HG03571 (cell line): ENCODE data around the gene SEMA3C.

Experiments used
- ATAC-seq: cut with Tn5 transposase; IDR thresholded peaks from one replicate; pipeline ENCODE4 v1.9.1; 2021; ENCODE audit not compliant: unreplicated experiment

Gene SEMA3C

DNA sequence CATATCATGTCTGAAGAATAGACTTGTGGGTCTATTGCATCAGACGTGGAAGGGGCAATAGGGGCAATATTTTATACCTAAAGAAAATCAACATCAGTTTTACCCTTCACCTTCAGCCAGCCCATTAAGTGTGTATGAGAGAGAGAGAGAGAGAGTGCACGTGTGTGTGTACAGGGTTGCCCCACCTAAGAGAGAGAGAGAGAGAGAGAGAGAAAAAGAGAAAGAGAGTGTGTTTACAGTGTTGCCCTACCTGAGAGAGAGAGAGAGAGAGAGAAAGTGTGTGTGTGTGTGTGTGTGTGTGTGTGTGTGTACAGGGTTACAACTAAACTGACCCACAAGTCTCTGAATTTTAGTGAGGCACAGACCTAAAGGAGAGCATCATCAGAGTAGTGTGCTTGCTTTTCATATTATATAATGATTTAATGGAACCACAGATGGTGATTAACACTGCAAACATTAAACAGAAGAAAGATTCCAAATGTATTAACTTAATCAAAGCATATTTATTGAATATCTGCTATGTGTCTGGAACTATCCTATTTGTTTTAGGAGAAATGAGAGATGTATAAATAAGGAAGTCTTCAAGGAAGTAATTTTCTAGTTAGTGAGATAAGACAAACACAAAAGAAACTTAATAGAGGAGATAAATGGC lies 213.6 kb downstream of the SEMA3C start:
- ATAC-seq: no peak

DNA sequence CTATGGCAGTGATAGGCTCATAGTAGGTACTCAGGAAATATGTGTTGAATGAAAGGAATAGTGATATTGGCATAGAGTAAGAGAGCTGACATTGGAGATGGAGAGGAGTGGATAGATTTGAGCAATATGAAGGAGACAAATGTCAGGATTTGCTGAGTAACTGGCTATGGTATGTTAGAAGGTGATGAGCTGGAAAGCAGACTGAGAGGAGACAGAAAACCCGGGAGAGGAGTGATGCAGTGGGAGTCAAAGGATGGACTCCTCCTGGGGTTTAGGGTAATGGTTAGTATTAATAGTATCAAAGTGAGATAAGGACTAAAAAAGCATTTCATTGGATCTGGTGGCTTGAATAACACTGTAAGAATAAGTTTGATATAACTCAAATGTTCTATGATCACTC lies 215.6 kb downstream of the SEMA3C start:
- ATAC-seq: no peak

GRCh38 chr7:80699721-80700256 lies 219.1 kb downstream of the SEMA3C start:
- no peak for ATAC-seq

GRCh38 chr7:80699045-80699638 lies 219.7 kb downstream of the SEMA3C start:
- no peak for ATAC-seq
